Measurements from ENCODE around the gene VPREB1.
"Not testable (repeated sequence)": the region's sequence is repeated elsewhere in the genome, so short reads cannot be mapped to it uniquely, and the experiment has no call there.

Gene VPREB1

GRCh38 chr22:22248878-22249277 is 4.3 kb downstream of the VPREB1 start:
- DNase-seq, result no peak

DNA sequence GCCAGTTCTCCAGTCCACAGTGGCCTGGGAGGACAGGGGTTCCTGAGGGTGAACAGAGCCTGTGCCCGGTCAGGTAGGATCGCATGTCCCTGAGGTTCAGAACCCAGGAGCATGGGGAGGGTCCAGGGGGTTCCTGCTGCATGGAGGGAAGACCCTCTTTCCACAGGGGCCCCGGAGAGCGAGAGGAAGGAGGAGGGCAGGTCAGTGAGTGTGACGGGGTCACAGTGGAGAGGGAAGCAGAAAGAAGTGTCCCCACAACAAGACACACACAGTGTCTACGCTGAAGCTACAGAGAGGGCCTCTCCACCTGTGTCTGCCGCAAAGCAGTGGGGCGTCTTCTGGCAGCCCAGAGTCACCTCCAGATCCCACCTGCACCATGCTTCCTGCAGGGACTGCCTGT is 6.1 kb downstream of the VPREB1 start:
- not testable (repeated sequence) for DNase-seq

DNA sequence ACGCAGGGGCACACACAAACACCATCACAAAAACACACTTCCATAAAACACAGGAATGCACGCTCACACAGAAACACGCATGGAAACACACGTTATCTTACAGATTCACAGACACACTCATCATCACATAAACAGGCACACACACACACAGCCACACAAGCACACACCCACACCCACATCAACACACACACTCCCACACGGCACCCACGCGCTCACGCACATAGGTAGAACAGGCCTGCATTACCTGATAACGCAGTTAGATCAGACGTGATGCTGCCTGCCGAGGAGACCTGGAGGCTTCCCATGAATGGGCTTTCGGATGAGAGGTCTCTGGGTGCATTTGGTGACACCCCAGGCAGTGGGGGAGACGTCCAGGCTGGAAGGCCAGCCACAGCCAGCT is 11.5 kb downstream of the VPREB1 start:
- not testable (repeated sequence) for DNase-seq

- DNase-seq, result not testable (repeated sequence)
Observed at GRCh38 chr22:22258597-22259415, 14.2 kb downstream of the VPREB1 start.

- not testable (repeated sequence) for DNase-seq
Observed at GRCh38 chr22:22260169-22260568, 15.6 kb downstream of the VPREB1 start.

DNA sequence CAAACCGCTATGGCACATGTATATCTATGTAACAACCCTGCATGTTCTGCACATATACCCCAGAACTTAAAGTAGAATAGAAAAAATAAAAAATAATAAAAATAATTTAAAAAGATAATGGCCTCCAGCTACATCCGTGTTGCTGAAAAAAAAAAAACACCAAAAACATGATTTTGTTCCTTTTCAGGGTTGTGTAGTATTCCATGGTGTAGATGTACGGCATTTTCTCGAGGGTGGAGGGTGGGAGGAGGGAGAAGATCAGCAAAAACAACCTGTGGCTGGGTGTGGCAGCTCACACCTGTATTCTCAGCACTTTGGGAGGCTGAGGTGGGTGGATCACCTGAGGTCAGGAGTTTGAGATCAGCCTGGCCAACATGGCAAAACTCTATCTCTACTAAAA is 16.0 kb downstream of the VPREB1 start:
- DNase-seq, result not testable (repeated sequence)

DNA sequence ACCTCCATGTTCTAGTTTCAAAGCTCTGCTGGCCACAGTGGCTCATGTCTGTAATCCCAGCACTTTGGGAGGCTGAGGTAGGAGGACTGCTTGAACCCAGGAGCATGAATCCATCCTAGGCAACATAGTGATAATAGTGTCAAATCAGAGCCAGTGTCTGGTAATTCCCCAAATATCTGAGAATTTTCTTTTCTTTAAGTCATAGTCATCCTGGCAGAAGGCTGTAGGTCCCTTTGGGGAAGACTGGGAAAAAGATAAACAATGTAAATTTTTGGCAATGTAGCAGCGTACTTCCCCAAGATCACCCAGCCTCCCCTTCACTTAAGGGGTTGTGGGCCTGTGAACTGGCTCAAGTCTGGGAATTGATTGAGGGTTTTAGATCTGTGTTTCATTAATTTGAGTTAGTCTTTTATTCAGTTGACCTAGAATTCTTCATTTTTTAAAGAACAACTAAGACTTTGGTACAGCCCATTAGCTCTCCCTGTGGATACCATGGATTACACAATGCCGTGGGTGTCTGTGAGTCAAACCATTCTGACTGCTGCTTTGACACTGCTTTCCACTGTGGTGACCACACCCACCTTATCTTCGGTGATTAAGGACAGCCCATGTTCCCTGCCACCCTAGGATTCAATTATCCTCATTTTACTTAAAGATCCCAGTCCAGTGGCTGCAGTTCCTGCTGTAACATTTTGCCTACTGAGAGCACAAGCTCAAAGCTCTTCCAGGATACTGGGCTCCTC is 17.9 kb downstream of the VPREB1 start:
- not testable (repeated sequence) for DNase-seq

GRCh38 chr22:22263823-22264222 is 19.2 kb downstream of the VPREB1 start:
- not testable (repeated sequence) for DNase-seq

DNA sequence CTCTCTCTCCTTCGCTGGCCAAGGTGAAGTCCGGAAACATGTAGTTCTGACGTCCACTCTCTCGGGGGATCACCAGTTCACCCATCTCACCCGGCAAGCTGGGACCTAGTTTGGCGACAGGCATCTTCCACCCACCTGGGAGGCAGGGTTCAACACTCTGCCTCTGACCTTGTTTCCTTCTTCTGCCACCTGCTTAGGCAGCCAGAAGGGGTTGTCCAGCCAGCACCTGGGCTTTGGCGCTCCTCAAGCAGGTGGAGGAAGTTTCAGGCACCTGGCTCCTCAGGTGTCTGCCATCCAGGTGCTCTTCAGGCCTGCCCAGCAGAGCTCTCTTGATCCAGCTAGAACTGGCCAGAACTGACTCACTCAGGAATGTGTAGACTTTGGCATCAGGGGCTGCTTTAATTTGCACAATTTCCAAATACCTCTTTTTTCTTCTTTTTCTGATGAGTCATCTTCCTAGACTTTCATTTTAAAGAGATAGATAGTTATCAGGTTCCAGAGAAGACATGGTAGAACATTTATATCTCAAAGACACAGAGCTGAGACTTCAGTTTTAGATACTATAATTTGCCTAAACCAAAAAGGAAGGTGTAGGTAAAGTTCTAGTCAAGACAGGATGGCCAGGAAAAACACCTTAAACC is 25.6 kb downstream of the VPREB1 start:
- not testable (repeated sequence) for DNase-seq

GRCh38 chr22:22277423-22277822 is 32.8 kb downstream of the VPREB1 start:
- not testable (repeated sequence) for DNase-seq

GRCh38 chr22:22284962-22285756 is 40.6 kb downstream of the VPREB1 start:
- DNase-seq, result not testable (repeated sequence)

GRCh38 chr22:22286390-22287105 is 42.0 kb downstream of the VPREB1 start:
- not testable (repeated sequence) for DNase-seq

DNA sequence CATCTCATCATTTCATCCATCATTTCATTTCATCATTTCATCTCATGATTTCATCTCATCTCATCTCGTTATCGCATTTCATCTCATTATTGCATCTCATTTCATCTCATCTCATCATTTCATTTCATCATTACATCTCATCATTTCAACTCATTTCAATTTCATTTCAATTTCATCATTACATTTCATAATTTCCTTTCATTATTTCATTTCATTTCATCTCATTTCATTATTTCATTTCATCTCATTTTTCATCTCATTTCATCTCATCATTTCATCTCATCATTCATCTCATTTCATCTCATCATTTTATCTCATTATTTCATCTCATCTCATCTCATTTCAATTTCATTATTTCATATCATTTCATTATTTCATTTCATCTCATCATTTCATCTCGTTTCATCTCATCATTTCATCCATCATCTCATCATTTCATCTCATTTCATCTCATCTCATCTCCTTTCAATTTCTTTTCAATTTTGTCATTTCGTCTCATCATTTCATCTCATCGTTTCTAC is 42.6 kb downstream of the VPREB1 start:
- not testable (repeated sequence) for DNase-seq

DNA sequence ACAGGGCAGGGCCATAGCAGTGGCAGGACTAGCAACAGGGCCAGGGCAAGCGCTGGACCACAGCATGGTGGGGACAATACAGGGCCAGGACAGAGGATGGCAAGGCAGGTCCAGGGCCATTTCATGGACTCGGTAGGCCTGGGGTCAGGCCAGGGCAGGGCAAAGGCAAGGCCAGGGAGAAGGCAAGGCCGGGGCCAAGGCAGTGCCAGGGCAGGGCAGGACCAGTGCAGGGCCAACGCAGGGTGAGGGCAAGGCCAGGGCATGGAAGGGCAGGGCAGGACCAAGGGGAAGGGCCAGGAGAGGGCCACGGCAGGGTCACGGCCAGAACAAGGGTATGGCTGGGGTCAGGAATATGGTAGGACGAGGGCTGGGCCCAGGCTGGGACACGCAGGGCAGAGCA is 45.1 kb downstream of the VPREB1 start:
- DNase-seq, result not testable (repeated sequence)

DNA sequence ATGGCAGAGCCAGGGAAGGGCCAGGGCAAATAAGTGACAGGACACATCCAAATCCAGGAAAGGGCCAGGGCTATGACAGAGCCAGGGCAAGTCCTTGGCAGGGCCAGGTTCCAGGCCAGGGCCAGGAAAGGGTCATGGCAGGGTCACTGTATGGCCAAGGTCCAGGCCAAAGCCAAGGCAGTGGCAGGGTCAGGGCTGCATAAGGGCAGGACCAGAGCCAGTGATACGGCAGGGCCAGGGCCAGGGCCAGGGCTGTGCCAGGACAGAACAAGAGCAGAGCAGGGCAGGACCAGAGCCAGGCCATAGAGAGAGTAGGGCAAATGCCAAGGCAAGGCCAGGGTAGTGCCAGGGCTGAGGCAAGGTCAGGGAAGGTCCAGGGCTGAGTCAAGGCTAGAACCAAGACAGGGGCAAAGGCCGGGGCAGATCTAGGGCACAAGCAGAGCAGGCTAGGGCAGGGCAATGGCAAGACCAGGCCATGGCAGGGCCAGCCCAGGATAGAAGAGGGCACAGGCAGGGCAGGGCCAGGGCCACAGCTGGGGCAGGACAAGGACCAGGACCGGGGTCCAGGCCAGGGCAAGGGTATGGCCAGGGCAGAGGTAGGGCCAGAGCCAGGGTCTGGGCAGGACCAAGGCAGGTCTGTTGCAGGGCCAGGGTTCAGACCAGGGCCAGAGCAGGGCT is 46.7 kb downstream of the VPREB1 start:
- not testable (repeated sequence) for DNase-seq

DNA sequence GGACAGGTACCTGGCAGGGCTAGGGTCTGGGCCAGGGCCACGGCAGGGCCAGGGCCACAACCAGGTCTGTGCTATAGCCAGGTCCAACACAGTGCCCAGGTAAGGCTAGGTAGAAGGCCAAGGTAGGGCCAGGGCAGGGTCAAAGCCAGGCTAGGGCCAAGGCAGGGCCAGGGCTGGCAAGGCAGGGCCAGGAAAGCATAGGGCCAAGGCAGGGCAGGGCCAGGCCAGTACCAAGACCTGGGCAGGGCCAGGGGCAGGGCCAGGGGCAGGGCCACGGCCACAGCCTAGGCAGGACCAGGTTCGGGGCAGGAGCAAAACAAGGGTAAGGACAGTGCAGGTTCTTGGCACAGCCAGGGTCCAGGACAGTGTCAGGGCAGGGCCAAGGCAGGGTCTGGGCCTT is 48.1 kb downstream of the VPREB1 start:
- not testable (repeated sequence) for DNase-seq

GRCh38 chr22:22293436-22293835 is 48.9 kb downstream of the VPREB1 start:
- not testable (repeated sequence) for DNase-seq

GRCh38 chr22:22294641-22295040 is 50.1 kb downstream of the VPREB1 start:
- DNase-seq, result not testable (repeated sequence)

Data from activated naive CD4-positive, alpha-beta T cell treated with anti-CD3 and anti-CD28 coated beads, Interleukin-2, amount 50 U/mL, for 16 hours (primary cell).